Renal pelvis (tissue), 4 donors: ENCODE measurements around the gene OR56A3. TPM values are rescaled to one million over a fixed set of nuclear protein-coding genes. Genes with fewer than 3 reads are reported as not detected.

ENCODE experiments used
- DNase-seq: peaks from one replicate; pipeline ENCODE4 v3.0.0-alpha.2; 2013
- polyA plus RNA-seq, 3 donors: library from polyadenylated mRNA; unstranded; fragments of 120-200 nt; gene quantifications; one replicate each; pipeline ENCODE4 v1.2.1, GENCODE V29; 2013; ENCODE audit not compliant: insufficient read length in 3 of 3

OR56A3 gene
- polyA plus RNA-seq, 3 donors: not detected

GRCh38 chr11:5968394-5968793, 26.3 kb downstream of the OR56A3 start, which contains the start of gene OR56A5:
Gene OR56A5 (minus strand): TSS chr11:5968494. CDS start chr11:5968494, 0 bp downstream.
- DNase-seq: no peak

- DNase-seq: no peak
Observed at GRCh38 chr11:5973530-5973929, 31.5 kb downstream of the OR56A3 start.

DNA sequence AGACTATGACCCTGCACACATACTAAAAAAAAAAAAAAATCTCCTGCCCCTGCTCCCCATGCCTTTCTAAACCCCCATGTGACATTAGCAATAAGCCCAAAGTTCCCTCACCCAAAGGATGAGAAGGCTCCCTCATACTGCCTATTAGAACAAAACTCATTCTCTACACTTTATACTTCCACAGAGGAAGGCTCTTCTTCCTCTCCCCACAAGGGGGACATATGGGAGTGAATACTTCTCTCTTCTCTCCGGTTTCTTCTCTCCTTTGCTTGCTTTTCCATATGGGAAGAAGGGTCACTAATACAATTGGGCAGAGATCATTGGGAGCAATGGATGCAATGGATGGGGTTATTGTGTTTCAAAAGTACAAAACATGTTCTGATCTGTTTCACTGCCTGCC, 41.4 kb downstream of the OR56A3 start:
- no peak for DNase-seq

GRCh38 chr11:5986885-5987284, 44.8 kb downstream of the OR56A3 start, which contains the start of gene OR52L1:
Gene OR52L1 (minus strand): TSS chr11:5986985. CDS start chr11:5986930, 55 bp downstream.
- DNase-seq: no peak

DNA sequence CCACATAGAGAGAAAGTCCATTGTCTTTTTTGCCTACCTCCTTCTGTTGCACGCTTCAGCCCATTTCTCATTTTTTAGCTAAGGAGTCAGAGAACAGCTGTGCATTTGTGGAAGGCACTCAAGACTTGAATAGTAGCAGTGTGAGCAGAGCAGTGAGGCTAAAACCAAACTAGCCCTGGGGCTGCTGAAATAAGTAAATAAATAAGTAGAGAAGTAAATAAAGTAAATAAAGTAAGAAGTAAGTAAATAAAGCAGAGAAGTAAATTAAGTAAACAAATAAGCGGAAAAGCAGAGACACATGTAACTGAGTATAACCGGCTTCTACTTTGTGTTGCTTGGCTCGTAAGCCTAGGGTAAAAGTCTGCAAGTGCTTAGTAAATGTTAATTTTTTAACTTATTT, 47.2 kb downstream of the OR56A3 start:
- no peak for DNase-seq

- DNase-seq: no peak
Observed at GRCh38 chr11:5992150-5992549, 50.1 kb downstream of the OR56A3 start.

- DNase-seq: no peak
Observed at GRCh38 chr11:5992604-5993251, 50.7 kb downstream of the OR56A3 start.

GRCh38 chr11:5994791-5995190, 52.7 kb downstream of the OR56A3 start:
- no peak for DNase-seq

Other genes starting within 250 kb of the OR56A3 start
- gene OR56B1, start 205.8 kb upstream of the OR56A3 start, polyA plus RNA-seq: not detected
- gene OR52N4, start 188.0 kb upstream of the OR56A3 start, polyA plus RNA-seq: not detected
- gene OR52N5, start 158.9 kb upstream of the OR56A3 start, polyA plus RNA-seq: not detected
- gene OR52N1, start 151.0 kb upstream of the OR56A3 start, polyA plus RNA-seq: not detected
- not detected for gene OR52N2, start 133.3 kb upstream of the OR56A3 start, polyA plus RNA-seq
- not detected for gene OR52E6, start 100.4 kb upstream of the OR56A3 start, polyA plus RNA-seq
- gene OR52E8, start 84.6 kb upstream of the OR56A3 start, polyA plus RNA-seq: not detected
- not detected for gene OR52E4, start 61.6 kb upstream of the OR56A3 start, polyA plus RNA-seq
- not detected for gene OR52E5, start 49.0 kb upstream of the OR56A3 start, polyA plus RNA-seq
- gene OR56A5, start 26.2 kb downstream of the OR56A3 start, polyA plus RNA-seq: not detected
- gene OR52L1, start 44.7 kb downstream of the OR56A3 start, polyA plus RNA-seq: not detected
- gene OR56A4, start 64.7 kb downstream of the OR56A3 start, polyA plus RNA-seq: under 1 TPM; 0.04 to 0.12 (median 0.06) TPM
- not detected for gene OR56A1, start 88.5 kb downstream of the OR56A3 start, polyA plus RNA-seq
- under 1 TPM in 2 of 3 donors, not detected in 1; 0.11 to 0.19 TPM for gene OR56B4, start 165.4 kb downstream of the OR56A3 start, polyA plus RNA-seq
- not detected for gene OR52B2, start 228.1 kb downstream of the OR56A3 start, polyA plus RNA-seq